IPS-NIHi7 (cell line): ENCODE results near the gene TAC3.
A peak's percentile ranks its signal among the peaks of the same experiment; 100 is the strongest.
"Not testable (repeated sequence)": the region's sequence is repeated elsewhere in the genome, so short reads cannot be mapped to it uniquely, and the experiment has no call there.

Source experiments
- DNase-seq: peaks from one replicate; pipeline ENCODE4 v3.0.0; 2012; ENCODE audit warnings: mixed read lengths; ENCODE audit errors: extremely low spot score

Gene TAC3

DNA sequence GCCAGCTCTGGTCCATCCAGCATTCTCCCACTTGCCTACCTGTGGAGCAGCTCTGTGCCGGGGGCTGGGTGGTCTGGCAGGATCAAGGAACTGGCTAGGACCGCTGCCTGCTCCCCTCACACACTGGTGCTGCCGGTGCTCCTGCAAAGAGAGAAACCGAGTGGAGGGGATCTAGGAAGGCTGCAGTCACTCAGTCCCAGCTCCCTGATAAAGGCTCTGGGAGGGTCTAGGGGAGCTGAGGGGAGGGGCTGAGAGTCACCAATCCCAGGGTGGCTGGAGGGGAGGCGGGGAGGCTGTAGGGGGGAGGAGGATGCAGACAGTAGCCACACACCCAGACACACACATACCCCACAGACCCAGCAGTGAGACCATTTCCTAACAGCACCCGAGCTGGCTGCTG is at the start of gene TAC3:
Gene TAC3, minus strand, starts transcription at position 182 of the 400 bp plus-strand sequence. CDS start 732 bp downstream, outside the sequence.
- DNase-seq, result peak; percentile 64

DNA sequence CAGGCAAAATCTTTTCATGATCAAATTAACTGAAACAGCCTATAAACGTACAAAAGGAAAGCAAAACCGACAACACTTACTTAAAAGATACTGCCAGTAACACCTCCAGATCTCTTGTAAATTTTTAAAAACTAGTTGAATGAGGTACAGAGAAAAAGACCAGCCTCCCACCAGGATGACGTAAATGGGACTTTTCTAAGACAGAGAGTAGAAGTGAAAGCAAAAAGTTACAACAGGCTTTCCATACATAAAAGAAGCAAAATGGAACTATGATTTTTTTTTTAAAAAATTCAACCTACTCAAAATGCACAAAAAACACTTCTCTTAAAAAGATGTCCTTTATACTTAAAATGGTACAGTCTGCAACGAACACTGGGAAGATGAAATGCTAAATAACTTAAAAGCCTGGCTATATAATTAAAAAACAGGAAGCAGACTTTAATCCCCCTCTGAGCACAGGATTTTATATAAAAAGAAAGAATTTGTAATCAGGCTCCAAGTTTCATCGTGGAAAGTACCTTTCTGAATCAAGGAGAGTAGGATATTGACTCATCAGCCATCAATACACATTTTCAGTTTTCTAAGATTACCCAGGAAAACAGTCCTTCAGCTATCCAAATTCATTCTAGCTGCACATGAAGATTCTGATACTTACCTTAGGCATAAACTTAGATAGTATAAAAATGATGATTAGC is 47.8 kb upstream of the TAC3 start:
- no peak for DNase-seq

- no peak for DNase-seq
Measured at GRCh38 chr12:57058454-57058853, 42.1 kb upstream of the TAC3 start.

DNA sequence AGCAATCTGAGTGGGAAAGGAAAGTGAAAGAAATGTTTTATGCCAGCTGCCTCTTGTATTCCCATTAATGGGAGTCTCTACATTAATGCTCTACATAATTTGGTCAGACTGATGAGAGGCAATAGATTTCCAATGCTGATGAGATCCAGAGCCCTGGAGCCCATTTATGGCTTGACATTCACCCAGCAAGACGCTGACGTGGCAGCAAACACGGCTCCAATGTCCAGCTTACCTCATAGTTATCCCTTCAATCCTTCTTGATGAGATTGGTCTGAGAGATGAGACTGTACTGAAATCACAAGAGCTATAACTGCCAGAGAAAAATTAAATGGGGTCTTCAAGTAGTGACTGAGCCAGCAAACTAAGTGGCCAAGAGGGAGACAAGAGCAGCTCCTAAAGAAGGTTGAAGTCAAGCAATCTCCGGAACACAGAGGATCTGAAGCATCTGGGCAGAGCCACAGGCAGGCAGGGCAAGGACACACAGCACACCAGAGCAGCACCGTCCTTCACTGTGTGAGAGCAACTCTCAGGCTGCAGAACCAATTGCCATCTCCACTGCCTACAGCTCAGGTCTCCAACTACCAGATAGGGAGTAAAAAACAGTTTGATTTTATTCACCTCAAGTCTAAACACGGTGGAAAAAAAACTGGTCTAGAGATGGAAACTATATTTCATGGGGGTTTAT is 40.9 kb upstream of the TAC3 start:
- no peak for DNase-seq

GRCh38 chr12:57055824-57056223 is 39.5 kb upstream of the TAC3 start:
- DNase-seq, result no peak

DNA sequence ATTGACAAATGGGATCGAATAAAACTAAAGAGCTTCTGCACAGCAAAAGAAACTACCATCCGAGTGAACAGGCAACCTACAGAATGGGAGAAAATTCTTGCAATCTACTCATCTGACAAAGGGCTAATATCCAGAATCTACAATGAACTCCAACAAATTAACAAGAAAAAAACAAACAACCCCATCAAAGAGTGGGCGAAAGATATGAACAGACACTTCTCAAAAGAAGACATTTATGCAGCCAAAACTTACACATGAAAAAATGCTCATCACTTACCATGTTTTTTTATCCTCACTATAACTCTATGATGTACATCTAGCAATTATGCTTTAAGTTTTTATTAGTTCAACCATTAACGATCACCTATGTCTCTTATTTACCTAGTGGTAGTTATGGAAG is 37.6 kb upstream of the TAC3 start:
- DNase-seq, result not testable (repeated sequence)

DNA sequence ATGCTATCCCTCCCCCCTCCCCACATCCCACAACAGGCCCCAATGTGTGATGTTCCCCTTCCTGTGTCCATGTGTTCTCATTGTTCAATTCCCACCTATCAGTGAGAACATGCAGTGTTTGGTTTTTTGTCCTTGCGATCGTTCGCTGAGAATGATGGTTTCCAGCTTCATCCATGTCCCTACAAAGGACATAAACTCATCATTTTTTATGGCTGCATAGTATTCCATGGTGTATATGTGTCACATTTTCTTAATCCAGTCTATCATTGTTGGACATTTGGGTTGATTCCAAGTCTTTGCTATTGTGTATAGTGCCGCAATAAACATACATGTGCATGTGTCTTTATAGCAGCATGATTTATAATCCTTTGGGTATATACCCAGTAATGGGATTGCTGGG is 36.8 kb upstream of the TAC3 start:
- DNase-seq, result not testable (repeated sequence)

DNA sequence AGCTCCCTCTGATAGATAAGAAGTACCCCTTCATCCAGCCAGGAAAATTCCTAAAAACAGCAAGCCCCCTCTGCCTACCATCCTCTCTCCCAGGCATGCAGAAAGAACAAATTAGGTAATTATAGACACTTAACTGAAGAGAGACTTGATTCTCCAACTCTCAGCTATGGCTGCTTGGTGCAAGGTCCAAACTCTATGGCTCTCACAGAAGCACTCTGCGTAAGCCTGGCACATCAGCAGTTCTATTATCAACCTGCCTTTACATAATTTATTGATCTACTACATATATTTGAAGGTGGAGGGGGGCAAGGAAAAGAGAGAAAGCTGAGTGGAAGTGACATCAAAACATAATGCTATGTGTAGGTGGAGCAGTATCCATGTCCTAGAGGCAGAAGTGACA is 34.7 kb upstream of the TAC3 start:
- DNase-seq, result no peak

GRCh38 chr12:57049890-57050289 is 33.6 kb upstream of the TAC3 start, which contains the start of gene MYO1A:
TSS of gene MYO1A (minus strand) at chr12:57050129. CDS start at chr12:57048323, 1,806 bp downstream.
- peak; percentile 72 for DNase-seq

GRCh38 chr12:57049119-57049446 is 32.8 kb upstream of the TAC3 start:
- no peak for DNase-seq

GRCh38 chr12:57048423-57049118 is 32.2 kb upstream of the TAC3 start:
- no peak for DNase-seq

DNA sequence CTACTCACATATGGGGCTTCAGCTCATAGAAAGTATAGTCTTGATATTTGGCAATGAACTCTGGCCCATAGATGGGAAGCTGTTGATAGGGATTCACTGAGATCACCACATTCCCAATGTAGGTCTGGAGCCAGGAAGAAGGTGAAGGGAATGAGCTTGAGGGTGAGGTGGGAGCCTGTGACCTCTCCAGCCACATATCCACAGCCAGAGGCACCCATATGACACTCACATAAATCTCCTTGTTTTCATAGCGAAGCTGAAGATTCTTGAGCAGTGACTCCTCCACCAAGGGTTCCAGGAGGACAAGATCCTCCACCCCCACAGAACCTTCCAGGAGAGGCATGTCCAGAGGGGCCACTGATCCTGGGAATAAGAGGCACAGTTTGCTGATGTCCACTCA is 31.7 kb upstream of the TAC3 start:
- DNase-seq, result no peak

- DNase-seq, result no peak
Measured at GRCh38 chr12:57046947-57047890, 30.9 kb upstream of the TAC3 start.

GRCh38 chr12:57046086-57046791 is 29.9 kb upstream of the TAC3 start:
- no peak for DNase-seq

GRCh38 chr12:57044889-57045288 is 28.6 kb upstream of the TAC3 start:
- DNase-seq, result no peak

GRCh38 chr12:57044468-57044867 is 28.1 kb upstream of the TAC3 start:
- no peak for DNase-seq

DNA sequence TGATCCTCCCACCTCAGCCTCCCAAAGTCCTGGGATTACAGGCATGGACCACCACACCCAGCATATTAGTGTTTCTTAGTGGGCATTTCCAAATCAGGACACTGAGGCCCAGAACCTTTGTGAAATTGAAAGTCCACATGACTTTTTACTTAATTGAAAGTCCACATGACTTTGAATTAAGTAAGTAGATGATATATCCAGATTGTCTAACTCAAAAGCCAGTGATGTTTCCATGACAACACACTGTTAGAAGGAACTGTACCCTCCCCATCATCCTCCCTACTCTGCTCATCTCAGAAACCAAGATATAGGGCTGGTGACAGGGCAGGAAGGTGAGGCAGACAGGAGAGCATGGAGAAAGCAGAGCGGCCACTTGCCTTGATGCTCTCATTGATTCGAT is 26.4 kb upstream of the TAC3 start:
- no peak for DNase-seq

- no peak for DNase-seq
Measured at GRCh38 chr12:57040750-57041149, 24.4 kb upstream of the TAC3 start.

GRCh38 chr12:57040211-57040610 is 23.9 kb upstream of the TAC3 start:
- no peak for DNase-seq

DNA sequence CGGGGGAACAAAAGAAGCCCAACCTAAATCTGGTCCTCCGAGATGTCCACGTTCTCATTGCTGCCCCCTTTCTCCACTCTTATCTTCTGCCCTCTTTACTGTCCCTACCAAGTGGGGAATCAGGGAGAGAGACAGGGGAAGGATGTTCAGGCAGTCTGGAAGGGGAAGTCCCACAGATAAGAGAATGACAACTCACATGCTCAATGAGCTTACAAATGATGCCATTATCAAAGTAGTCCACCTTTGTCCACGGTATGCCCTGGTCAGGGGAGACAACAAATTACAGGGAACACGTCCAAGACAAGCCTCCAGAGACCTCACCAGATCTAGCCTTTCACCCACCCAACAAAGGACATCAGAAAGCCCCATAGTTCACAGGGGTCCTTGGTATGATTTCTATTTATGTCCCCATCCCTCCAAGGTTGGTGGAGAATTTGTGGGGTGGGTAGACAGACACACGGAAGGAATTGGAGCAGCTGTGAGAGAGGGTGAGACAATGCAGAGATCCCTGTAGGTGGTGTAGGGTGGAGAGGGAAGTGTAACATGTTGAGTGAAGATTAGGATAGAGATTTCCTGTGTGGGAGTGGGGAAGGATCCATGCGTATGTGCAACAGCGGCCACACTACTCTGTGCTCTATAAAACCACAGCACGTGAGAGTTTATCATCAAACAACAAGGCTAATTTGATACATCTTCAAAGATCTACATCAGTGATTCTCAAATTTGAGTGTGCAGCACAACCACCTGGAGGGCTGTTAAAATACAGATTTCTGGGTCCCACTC is 22.9 kb upstream of the TAC3 start:
- DNase-seq, result no peak
